HG03139 (cell line): Measurements from ENCODE around the gene BEGAIN.

Experiments used
- ATAC-seq: cut with Tn5 transposase; IDR thresholded peaks from one replicate; pipeline ENCODE4 v1.9.1; 2021; ENCODE audit not compliant: unreplicated experiment

The BEGAIN gene

GRCh38 chr14:100554696-100555320 lies 32.4 kb downstream of the BEGAIN start:
- ATAC-seq, result no peak

DNA sequence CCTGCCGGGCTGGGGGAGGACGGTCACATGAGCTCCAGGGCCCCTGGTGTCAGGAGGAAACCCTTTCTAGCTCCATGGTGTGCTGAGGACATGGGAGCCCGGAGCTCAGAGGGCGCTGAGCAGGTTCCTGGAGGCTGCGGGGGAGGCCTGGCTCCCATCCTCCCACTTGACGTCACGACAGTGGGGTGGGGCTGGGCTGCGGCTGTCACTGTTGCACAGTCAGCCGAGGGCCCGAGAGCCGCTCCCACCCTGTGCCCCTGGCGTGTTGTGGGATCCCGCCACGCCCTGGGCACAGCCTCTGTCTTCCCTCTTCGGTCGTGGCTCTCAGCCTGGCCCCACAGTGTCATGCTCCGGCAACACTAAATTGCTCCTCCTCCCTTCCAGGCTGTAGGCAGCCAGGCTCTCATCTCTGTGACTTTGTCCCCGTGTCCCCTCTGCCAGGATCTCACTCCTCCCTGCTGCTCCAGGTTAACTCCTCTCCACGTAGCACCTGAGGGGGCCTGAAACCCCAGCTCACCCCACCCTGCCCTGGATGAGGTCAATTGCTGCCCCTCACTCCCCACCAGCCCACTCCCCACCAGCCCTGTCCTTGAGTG lies 33.0 kb downstream of the BEGAIN start:
- ATAC-seq, result no peak

DNA sequence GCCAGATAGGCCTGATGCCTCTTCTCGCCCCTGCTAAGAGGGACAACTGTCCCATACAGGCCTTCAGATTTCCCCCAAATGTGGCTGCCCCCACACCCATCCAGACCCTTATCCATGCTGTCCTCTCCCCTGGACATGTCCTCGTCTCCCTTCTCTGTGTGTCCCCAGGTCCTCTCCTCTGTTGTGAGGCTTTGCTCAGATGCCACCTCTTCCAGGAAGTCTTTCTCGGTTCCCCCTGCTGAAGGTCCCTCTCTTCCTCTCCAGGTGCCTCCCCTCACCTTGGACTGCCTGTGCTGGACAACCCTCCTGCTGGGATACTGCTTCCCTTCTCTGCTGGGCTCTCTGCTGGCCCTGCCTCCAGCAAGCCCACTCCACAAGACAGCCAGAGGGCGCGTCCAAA lies 33.7 kb downstream of the BEGAIN start:
- ATAC-seq, result no peak

- no peak for ATAC-seq
These were observed 34.6 kb downstream of the BEGAIN start for GRCh38 chr14:100552524-100553125.

GRCh38 chr14:100551056-100551455 lies 36.2 kb downstream of the BEGAIN start:
- ATAC-seq, result no peak

GRCh38 chr14:100549834-100550625 lies 37.2 kb downstream of the BEGAIN start:
- no peak for ATAC-seq

- ATAC-seq, result no peak
These were observed 38.3 kb downstream of the BEGAIN start for GRCh38 chr14:100548939-100549338.

DNA sequence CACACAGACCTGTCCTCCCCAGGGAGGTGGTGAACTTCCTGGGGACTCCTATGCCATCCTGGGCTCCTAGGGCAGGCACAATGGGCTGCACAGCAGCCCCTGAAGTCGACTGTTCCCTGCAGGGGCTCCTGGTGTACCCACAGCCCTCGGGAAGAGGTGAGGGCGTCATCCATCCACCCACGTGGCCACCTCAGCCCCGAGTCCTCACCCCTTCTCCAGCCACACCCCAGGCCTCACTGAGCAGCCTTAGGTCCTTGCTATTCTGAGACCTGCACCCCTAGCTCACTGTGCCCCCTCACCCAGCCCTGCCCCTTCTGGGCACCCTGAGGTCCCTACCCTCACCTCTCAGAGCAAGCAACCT lies 38.9 kb downstream of the BEGAIN start:
- ATAC-seq, result no peak

- ATAC-seq, result no peak
These were observed 39.5 kb downstream of the BEGAIN start for GRCh38 chr14:100547633-100548294.

GRCh38 chr14:100546051-100546443 lies 41.2 kb downstream of the BEGAIN start:
- no peak for ATAC-seq

- no peak for ATAC-seq
These were observed 41.9 kb downstream of the BEGAIN start for GRCh38 chr14:100545359-100545758.

DNA sequence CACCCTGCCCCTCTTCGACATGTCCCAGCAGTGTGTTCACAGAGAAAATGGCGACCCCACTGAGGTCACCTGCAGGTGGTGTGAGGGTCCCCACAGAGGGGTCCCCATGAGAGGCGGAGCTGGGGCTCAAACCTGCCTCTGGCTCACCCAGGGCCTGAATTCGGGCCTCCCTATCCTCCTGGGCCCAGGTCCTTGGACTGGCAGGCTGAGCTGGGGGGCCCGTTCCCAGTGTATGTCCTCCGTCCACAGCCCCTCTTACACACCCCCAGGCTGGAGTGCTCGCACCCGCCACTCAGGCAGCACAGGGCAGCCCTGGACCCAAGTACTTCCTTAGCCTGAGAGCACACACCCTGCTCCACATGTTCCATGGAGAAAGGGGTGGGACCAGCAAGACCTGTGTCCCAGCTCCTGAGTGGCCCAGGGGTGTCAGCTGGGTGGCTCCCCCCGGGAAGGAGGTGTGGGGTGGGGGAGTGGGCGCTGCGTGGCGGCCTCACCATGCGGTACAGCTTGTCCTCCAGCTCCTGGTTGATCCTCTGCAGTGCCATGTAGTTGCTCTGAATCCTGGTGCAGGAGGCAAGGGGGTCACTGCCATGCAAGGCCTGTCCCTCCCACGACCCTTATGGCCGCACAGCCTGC lies 42.6 kb downstream of the BEGAIN start:
- no peak for ATAC-seq

DNA sequence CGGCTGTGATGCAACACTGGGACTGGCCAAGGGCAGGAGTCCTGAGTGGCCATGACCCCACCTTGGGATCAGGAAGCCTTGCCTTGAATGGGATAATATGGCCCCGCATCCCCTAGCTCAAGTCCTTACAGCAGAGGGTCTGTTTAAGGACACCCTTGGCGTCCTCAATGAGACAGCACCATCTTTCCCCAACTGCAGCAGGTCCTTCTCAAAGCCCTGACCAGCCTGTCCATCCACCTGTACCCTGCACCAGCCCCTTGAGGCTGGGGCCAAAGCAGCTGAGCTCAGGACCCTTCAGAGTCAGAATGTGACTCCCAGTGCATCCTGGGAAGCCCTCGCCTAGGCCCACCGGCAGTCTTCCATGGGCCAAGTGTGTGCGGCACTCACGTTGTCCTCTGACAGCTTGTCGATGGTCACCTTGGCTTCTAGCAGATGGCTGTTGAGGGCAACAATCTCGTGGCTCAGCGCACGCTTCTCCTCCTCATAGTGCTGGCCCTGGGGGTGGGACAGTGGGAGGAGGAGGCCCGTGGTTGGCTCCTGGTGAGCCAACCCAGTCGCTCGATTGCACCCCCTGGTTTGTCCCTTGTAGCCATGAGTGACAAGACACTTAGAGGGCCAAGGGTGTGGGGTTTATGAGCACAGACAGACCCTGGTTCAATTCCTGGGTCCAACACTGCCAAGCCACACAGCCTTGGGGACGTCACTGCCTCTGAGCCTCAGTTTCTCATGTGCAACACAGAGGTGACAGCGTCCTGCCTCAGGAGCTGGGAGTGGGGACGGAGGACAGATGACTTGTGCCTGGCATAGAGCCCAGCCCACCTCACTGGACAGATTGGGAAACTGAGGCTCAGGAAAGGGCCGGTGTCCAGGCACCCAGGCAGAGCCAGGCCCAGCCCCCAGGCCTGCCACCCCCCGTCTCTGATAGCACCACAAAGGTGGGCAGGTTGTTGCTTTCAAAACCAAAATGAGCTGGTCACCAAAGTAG lies 43.5 kb downstream of the BEGAIN start:
- ATAC-seq, result no peak

- ATAC-seq, result no peak
These were observed 44.5 kb downstream of the BEGAIN start for GRCh38 chr14:100542619-100543205.

DNA sequence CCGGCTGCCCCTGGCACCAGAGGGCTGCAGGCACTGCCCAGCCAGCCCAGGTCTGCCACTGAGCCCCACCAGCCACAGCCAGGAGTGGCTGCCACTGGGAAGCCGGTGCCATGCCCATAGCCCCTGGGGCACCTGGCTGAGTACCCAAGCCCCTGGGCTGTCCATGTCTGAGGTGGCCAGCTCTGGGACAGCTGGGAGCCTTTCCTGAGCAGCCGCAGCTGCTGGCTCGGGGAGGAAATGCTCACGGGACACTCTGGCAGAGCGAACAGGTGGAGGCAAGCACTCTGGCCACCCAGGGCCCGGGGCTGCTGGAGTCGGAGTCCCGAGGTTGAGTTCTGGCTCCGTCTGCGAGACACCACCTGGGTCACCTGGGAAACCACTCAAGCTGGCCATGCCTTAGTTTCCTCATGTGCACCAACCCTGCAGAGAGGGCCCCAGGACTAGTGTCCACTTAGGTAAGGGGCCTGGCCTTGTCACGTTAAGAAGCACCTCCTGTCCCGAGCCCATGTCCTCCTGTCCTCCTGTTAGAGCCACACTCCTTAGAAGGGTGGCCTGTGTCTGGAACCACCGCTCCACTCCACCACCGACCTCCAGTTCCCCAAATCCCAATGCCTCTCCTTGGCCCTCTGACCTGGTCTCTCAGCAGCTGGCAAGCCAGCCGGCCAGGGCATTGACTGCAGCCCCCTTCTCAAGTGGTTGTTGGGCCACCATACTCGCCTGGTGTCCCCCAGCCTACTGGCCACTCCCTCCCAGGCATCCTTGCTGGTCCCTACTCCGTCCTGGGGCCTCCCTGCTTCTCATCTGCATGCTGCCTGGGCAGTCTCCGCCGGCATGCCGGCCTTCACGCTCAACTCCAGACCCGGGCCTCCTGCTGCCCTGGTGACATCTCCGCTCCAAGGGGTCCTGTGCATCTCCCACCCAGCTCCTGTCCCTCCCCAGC lies 45.3 kb downstream of the BEGAIN start:
- no peak for ATAC-seq

GRCh38 chr14:100540926-100541620 lies 46.1 kb downstream of the BEGAIN start:
- ATAC-seq, result no peak

DNA sequence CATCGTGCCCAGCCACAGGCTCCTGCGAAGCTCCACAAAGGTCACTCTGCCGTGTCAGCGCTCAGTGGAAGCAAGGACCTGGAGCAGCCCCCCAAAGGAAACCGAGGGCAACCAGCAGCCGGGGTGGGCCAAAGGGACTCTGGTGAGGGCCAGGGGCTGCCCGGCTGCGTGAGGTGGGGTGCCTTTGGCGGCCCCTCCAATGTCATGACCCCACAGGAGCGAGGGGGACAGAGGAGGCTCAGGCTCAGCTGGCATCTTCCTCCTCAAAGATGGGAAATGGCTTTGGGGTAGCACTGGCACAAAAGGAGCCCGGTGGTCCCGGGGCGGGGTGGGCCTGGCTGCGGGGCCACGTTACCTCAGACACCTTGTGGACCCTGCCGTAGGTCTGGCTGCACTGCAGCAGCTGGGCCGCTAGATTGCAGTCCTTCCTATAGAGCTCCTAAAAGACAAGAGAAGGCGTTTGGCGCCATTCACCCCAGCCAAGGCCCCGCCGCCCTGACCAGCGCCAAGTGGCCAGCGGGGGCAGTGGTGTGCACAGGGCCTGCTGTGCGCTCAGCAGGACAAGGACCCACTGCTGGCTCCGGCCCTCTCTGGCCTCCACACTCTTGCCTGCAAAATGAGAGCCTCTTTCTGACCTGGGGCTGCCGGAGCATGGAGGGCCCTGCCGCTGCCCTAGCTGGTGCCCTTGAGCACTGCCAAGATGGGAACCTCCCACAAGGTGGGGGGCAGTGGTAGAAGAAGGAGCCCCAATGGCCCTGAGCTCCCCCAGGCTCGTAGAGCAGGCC lies 46.9 kb downstream of the BEGAIN start:
- no peak for ATAC-seq
